ENCODE measurements around the gene BACH2.
"Not testable (repeated sequence)": the region's sequence is repeated elsewhere in the genome, so short reads cannot be mapped to it uniquely, and the experiment has no call there.

The BACH2 gene

DNA sequence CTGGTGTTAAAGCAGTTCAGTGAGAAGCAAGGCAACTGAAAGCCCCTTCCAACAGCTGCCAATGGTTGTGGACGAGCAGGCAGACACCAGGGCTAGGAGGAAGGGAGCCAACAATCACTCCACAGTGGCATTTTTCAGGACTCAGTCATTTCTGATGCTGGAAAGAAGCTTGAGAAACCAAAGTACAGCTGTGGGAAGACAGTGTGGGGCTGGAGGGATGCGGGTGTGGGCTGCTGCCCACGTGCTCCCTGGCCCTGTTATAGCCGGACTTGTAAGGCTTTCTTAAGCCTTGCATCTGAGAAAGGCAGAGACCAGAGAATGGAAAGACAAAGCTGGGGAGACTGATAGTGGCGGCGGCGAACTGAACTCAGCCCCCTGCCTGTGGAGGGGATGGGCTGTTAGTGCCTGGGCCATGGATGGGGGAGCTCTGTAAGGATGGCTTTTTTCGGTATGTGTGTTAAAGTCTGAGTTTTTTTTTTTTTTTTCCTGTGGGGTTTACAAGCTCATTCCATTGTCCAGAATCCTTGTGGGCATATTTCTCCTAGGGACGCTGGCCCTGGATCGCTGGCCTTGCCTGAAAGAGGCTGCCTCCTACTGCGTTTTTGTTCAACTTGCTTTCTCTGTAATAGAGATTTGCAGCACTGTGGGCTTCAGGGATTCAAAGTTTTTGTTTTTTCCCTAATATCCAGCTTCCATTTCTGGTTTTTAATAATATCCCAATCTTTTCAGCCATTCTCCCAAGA lies 310.7 kb downstream of the BACH2 start:
- FAIRE-seq = no peak

DNA sequence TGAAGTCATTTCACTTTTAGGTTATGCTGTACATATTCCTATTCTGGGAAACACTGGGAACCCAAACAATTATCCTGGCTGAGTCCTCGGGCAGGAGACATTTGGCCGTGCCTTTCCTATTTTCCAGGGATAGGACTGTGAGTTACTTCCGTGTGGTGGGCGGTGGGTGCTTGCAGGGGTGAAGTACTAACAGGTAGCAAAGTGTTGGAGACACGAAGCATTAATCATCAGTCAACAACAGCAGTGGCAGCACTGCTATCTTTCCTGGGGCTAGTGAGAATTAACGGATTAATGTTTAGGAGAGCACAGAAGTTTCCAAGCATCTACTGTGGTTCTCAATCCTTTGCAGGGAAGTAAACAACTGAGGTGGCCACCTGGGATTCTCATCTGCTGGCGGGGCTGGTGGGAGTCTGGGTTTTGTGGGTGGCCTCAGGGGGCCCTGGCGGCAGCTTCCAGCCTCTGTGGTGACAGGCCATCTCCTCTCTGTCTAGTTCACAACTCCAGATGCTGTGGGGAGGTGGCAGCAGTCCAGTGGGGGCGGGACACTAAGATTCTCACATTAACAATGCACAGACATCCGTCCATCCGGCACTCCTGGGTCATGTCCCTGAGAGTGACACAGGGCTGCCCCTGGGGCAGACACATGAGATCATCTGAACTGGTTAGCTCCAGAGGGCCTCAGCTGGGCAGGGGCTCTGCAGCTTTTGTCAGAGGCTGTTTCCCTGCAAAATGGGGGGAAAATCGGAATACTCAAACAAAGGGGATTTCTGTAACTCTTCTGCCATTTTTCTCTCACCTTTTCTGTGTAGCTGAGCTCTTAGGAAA lies 311.5 kb downstream of the BACH2 start:
- no peak for FAIRE-seq

DNA sequence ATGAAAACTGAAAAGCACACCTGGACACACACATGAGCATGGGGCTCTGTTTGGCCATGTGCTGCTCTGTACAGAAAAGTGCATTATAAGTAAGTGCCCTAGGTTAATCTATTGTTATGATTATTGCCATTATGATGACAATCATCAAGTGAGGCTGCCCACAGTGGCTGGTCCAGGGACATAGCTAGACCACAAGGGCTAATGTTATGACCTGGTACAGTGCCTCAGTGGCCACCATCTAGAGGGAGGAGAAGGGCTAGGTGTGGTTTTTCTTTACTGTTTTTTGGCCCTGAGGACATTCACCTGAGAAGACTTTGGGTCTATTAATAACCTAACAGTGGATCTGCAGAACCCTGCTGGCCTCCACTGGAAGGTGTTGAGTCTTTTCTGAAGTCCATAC lies 316.3 kb downstream of the BACH2 start:
- FAIRE-seq = no peak

GRCh38 chr6:89979481-89980119 lies 317.0 kb downstream of the BACH2 start:
- FAIRE-seq = no peak

- FAIRE-seq = no peak
Observed at GRCh38 chr6:89978749-89979145, 317.9 kb downstream of the BACH2 start.

GRCh38 chr6:89977808-89978748 lies 318.6 kb downstream of the BACH2 start:
- no peak for FAIRE-seq

GRCh38 chr6:89976694-89977020 lies 320.0 kb downstream of the BACH2 start:
- FAIRE-seq = no peak

DNA sequence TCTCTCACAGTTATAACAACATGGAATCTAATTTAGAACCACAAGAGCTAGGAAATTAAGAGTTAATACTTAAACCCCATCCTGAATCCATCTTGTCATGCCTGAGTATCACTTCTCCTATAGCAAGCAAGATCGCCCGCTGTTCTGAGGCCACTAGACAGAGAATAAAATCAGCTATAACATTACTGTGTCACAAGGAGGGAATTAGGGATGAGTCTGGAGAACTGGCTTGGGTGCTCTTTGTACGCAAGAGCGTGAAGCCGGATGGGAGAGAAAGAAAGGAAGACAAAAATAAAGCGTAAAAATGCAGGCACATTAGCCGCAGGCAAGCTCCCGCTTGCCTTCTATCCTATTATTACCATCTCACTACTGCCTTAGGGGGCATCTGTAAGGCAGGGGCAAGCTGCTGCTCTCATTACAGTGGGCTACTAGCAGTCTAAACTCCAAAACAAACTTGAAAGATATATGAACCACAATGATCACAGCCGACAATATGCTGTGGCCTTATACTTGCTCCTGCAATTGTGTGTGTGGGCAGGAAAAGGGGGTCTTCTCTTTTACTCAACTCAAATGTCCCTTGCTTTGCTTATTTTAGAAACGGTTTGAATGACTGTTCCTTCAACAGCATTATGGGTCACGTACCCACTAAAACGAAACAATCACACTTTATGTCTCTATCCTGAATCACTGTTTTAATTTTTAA lies 320.5 kb downstream of the BACH2 start:
- FAIRE-seq = no peak

GRCh38 chr6:89975366-89975765 lies 321.3 kb downstream of the BACH2 start:
- no peak for FAIRE-seq

- FAIRE-seq = no peak
Observed at GRCh38 chr6:89974834-89975233, 321.8 kb downstream of the BACH2 start.

DNA sequence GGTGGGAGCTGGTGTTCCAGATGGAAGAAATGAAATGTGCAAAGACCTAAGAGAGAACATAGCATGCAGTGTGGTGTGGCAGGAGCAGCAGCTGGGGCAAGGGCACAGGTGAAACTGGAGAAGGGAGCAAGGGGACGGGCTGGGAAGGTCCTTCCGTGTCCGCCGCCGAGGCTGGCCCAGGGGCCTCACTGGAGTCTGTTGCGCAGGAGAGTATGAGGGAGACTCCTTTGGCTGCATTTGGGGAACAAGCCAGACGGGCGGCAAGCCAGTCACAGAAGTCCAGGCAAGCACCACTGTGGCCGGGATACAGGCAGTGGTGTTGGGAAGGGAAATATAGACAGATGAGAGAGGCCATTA lies 324.6 kb downstream of the BACH2 start:
- FAIRE-seq = no peak

- not testable (repeated sequence) for FAIRE-seq
Observed at GRCh38 chr6:89971338-89972024, 325.2 kb downstream of the BACH2 start.

- peak; percentile 89 for FAIRE-seq
Observed at GRCh38 chr6:89970609-89971337, 325.9 kb downstream of the BACH2 start.

GRCh38 chr6:89970072-89970471 lies 326.6 kb downstream of the BACH2 start:
- FAIRE-seq = no peak

DNA sequence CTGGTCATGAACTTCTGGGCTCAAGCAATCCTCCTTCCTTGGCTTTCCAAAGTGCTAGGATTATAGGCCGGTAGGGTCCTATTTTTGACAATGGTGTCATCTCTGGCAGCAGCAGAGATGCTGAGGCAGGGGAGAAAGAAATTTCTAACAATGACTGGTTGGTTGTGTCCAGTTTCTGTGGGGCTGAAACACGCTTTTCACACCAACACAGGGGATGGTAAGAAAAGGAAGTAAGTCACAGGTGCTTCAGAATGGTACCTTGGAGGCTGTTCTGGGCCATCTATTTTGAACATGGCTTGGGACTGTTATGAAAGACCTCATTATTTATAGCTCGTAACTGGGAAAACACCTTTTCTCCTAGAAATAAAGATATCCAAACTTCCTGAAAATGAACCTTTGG lies 329.7 kb downstream of the BACH2 start:
- FAIRE-seq = no peak

- no peak for FAIRE-seq
Observed at GRCh38 chr6:89966228-89966544, 330.5 kb downstream of the BACH2 start.

DNA sequence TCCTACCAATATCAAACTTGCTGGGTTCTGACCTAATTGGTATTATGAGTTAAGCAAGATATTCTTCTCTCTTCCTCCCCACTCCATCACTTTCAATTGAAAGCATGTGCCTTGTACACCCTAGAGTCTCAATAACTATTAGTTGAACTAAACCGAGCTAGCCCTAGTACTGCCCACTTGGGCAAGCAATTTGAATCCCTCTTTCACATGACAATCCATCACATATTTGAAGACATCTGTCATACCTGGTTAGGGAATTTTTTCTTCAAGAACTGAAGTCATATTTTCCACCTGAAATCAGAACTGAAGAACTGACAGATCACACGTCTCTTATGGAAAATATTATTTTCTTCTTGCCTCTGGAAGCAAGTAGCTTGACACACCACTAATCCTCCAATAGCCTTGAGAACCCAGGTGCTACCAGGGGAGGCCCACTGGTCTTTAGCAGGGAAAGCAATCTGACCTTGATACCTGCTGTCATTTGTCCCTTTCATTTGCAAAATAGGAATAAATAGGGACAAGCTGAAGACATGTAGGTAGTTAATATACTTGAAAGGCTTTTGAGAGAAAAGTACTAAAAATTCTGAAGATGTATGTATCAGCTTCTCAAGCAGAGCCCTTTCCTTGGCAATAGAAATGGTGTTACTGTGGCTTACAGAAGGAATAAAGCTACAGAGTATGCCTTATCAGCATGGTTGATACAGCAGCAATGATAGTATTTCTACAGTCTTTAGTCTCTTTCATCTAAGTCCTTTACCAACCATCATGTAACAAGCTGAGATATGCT lies 331.0 kb downstream of the BACH2 start:
- no peak for FAIRE-seq

- FAIRE-seq = no peak
Observed at GRCh38 chr6:89963391-89963790, 333.3 kb downstream of the BACH2 start.

- no peak for FAIRE-seq
Observed at GRCh38 chr6:89961481-89961880, 335.2 kb downstream of the BACH2 start.

DNA sequence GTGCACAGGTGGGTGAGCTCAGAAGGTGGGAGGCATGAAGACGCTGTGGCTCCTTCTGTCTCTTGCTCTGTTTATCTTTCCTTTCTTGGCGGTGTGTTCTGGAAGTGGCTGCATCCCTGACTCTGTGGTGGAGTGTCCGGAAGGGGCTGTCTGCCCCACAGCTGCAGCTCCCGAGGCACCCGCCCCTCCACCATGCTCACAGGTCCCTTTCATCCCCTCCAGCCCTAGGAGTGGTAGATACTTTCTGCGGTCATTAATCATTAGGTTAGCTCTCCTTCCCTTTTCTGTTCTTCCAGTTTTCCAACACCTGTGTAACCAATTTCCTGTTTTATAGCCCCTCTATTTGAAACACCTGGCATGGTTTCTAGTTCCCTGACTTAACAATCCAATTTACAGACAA lies 336.8 kb downstream of the BACH2 start:
- no peak for FAIRE-seq

All from endometrium (tissue), 2 donors.